HG03565 (cell line): ENCODE results near the gene SGK1.

Experiments
- ATAC-seq: cut with Tn5 transposase; IDR thresholded peaks from one replicate; pipeline ENCODE4 v1.9.1; 2021; ENCODE audit warnings: mild to moderate bottlenecking, moderate library complexity; ENCODE audit not compliant: unreplicated experiment

The SGK1 gene

DNA sequence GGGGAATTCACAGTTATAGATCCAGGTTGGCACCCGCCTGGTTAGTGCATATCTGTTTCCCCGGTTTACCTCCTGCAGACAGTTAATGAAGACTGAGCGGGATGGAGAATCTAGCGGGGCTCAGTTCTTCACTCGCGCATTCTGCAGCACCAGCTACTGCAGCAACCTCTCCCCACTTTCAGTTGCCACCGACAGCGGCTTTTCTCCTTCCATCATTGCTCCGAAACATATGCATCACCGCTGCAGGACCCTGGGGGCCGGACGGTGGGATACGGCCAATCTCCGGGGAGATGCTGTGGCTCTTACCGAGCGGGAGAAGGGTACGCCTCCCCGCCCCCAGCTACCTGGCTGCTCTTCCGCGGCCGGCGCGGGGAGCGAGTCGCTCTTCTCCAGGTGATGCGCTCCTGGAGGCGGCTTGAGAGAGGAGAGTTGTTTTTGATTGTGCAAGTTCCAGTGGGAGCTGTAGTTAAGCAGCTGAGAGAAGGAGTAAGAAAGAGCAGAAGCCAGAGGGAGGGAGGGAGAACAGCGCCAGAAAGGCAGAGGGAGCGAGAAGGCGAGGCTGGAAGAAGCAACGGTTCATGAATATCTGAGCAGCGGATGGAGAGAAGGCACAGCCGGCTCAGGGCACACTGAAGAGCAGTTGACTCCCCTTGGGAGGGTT is at the start of gene SGK1:
SGK1 (minus strand) TSS at position 642 of the 661 bp plus-strand sequence. CDS start 652 bp downstream, outside the sequence.
- no peak for ATAC-seq

DNA sequence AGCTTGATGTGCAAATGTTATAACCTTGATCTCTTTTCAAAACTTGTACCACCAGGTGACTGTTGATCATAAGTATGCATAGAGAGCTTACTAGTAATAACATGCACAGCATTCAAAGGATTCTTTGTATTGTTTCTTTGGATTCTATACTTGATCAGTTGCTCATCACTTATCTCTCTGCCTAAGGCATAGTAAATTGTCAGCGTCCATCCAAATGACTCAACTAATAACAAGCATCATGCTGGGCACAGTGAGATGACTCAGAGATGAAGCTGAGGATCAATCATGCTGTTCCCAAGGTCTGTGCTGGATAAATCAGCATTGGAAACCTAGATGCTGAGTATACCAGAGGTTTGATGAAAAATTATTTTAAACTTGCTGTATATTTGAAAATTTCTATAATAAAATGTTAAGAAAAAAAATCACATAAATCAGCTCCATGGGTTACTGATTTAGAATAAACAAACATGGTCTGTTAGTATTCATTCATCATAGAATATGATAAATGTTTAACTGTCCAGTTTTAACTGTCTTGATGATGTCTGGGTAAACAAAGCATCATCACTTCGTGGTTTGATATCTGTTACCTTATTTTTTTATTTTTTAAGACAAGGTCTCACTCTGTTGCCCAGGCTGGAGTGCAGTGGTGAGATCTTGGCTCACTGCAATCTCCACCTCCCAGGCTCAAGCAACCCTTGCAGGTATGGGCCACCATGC is 45.6 kb upstream of the SGK1 start:
- ATAC-seq: no peak

DNA sequence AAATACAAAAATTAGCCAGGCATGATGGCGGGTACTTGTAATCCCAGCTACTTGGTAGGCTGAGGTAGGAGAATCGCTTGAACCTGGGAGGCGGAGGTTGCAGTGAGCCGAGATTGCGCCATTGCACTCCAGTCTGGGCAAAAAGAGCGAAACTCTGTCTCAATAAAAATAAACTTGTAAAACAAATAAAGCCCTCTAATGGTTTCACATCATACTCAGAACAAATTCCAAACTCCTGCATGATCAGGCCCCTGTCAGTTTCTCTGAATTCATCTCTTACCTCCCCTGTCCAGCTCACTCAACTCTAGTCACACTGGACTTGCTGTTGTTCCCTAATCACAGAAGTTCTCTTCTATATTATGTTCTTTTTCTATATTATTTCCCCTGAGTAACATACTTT is 43.1 kb upstream of the SGK1 start:
- no peak for ATAC-seq

DNA sequence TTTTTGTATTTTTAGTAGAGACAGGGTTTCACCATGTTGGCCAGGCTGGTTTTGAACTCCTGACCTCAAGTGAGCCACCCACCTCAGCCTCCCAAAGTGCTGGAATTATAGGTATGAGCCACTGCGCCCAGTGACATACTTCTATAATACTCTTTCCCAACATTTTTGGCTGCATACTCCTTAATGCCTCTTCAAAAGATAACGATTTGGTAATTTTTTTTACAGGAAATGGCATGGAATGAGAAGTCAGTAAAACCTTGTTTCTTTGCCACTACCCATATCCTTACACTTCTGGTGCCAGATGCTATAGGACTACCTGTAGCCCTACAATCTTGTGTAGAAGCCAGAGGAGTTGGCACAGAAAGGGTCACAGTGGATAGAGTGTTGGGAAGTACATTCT is 41.4 kb upstream of the SGK1 start:
- no peak for ATAC-seq

DNA sequence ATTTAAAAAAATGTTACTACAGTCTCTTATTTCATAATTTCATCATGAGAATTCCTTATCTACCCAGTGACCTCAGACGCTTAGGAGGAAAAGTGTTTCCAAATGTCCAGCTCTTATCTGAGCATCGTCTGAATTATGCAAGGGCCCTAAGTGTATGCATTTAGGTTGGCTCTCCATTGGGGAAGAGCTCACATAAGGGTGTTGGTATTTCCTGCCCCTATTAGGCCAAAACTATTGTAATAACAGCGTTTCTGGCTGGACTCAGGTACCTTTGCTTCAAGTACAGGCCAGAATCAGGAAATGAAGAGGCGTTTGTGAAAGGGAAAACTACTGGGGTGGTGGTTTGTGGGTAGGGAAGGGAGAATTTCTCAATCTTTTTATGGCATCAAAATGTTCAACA is 40.4 kb upstream of the SGK1 start:
- ATAC-seq: no peak

DNA sequence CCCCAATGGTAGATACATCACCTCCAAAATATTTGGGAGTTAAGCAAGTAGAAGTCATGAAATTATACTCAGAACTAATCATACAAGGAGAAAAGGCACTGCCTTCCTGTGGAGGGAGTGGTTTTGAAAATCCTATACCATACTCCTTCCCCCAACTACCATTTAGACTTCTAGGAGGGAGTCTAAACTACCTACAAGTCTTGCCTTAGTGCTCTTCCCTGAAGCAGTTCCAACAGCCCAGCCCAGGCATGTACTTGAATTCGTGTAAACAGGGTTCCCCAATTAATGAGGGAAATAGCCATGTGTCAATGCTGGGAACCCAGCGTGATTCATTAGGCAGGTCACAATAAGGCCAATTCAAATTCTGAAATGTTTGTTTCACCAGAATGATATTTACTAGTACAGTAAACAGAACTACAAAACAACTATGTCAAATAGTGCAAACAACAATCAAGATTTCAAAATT is 39.1 kb upstream of the SGK1 start:
- ATAC-seq: no peak

DNA sequence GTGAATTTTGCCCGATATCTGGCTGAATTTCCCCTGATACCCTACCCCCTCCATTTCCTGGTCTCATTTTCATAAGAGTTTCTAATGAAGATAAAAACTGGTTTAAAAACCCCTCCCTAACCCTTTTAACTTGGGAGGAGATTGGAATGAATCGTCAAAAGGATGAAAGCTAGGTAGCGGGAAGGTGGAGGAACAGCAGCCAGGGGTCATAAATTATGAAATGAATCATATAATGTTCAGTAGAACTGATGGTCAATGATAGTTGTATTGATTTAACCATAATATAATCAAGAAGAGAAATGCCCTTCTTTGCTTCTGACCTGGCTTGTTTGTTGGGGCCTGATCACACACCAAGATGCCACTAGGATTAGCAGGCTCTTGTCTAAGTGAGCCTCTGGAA is 38.5 kb upstream of the SGK1 start:
- no peak for ATAC-seq

DNA sequence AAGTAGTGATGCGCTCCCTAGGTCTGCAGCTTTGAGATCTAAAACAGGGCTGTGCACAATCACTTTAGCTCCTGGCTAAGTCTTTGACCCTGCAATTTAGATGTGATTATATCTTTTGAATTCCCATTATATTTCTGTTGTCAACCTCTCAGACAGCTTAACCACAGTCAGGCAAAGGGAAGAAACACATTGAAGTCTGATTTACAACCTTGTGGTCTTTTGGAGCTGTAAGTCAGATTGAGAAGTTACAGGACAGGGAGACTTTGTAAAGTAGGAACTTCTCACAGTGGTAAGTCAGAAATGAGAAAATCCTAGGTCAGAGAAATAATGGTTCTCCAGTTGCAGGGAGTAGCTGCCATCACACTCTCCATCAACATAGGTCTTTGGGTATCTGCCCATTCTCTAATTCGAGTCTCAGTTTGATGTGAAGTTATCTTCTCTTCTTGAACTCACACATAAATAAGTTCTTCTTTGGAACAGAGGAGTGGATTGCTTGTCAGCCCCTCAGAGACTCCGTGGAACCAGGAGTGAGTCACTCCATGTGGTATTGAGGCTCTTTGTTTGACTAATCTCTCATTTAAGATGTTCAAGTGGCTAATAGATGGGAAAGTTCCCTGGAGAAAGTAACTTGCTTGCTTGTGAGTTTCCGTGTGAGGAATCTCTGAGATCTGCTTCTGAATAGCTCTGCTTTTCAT is 35.0 kb upstream of the SGK1 start:
- ATAC-seq: no peak

DNA sequence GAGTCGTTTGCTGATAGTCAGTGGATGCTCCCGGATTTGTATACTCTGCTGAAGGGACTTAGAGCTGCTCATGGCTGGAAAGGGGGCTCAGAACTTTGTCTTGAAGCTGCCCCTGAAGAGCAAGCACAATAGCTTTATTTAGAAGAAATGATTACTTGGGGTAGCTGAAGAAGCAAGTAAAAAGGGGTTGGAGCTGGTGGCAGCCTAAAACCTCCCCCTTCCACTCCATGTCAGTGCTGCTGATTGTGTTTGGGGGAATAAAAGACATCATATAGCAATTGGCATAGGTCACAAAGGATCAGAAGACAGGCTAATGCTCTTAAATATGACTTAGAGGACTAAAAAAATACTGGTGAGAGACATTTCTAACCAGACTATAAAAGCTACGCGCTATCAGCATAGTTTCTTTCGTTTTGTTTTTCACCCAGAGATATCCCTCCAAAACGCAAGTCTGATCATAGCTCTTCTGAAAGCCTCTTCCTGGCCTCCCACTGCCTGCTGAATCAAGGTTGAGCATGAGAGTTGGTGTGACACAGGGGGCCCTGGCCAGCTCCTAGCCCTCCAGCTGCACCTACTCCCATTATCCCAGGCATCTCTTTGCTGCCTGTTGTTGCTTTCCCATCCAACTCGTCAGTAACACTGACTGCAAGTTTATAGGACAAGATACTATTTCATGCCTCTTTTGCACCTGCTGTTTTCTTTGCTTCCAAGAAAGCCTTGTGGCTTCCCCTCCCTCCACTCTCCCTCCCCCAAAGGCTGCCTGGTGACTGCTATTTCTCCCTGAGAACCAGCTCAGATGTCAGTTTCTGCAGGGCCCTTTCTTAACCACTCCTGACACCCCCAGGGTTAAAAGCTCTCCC is 33.9 kb upstream of the SGK1 start:
- ATAC-seq: no peak

DNA sequence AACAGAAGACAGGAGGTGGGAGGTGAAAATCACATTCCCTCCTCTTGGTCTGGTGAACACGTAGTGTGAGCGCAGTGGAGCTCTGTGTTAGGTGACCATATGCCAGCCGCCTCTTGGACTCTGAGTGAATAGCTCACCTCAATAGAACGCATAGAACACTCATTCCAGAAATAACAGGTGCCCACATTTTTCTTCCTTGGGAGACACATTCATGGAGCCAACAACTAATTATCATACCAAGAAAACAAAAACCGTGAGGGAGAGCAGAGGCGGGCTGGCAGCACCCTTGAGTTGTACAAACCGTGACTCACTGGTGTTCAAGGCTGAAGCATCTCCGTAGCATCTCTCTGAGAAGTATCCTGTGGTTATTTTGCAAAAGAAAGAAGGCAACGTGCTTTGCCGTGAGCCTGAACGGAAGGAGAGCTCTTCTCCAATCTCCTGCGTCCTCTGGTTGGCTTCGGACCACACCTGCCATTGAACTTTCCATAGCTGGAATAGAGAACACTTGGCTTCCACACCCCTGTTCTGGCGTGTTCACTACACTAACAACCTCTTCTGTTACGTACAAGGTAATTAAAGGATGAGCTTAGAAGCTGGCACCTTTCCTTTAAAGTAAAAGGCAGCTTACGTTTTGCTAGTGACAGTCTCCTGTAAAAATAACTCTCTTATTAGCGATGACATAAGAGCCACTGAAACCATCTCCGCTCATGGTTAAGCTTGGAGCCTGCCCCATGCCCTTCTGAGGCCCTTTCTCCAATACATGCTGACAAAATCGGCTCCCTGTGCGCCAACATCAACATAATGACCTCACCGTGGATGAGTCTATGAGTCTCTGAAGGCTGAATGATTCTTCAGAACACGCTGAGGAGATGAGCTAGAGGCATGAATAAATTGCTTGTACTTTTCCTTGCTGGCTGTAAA is 30.2 kb upstream of the SGK1 start:
- ATAC-seq: no peak

DNA sequence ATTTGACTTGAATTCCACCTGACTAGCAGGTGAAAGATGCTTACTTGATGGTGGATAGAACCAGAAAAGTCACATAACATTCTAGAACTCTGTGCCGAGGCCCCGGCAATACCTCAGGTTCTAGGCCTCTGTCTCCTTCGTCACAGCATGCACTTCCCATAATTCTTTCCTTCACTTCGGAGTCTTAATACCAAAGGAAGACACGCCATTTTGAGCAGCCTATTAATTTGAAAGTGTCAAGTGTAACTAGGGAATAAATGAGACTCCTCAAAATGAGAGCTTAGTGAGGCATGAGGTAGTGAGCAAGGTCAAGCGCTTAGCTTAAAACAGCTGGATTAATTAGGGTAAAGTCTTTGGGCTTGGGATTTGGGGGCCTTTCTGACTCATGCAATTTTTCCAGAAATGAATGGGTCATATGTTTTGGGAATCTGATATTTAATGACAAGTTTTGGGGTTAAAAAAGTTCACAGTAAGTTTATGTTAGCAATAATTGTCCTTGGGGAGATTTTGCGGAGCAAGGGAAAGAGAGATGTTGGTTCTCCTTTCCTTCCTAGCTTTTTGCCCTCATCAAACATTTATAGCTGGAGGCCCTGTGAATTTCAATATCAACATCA is 29.1 kb upstream of the SGK1 start:
- no peak for ATAC-seq

DNA sequence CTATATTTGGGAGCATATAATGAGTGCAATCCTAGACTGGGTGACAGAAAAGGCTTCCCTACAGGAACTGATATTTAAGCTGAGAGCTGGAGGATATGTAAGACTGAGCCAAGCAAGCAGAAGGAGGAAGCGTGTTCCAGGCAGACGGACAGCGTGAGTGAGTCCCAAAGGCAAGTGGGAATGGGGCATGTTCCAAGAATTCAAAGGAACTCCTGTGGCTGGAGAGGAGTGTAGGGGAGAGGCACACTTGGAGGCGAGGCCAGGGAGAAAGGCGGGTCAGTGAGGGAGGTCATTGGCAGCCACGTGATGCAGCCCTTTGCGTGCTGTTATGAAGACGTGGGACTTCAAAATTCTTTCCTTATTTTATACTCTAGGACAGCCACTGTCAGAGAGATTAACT is 27.9 kb upstream of the SGK1 start:
- ATAC-seq: no peak

DNA sequence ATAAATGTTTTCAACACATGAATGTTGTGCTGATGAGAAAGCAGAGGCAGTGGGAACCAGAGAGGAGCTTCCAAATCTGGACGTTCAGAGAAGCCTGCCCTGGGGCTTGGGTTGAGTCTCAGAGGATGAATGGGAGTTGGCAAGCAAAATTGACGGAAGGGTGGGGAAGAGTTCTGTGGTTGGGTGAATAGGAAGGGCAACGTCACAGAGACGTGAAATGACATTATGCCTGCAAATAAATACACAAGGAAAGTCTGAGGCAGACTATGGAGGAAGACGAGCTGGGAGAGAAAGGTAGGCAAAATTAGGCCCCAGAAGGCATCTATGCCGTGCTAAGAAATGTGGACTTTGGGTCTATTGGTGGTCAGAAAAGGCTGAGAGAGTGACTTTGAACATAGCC is 25.2 kb upstream of the SGK1 start:
- no peak for ATAC-seq

DNA sequence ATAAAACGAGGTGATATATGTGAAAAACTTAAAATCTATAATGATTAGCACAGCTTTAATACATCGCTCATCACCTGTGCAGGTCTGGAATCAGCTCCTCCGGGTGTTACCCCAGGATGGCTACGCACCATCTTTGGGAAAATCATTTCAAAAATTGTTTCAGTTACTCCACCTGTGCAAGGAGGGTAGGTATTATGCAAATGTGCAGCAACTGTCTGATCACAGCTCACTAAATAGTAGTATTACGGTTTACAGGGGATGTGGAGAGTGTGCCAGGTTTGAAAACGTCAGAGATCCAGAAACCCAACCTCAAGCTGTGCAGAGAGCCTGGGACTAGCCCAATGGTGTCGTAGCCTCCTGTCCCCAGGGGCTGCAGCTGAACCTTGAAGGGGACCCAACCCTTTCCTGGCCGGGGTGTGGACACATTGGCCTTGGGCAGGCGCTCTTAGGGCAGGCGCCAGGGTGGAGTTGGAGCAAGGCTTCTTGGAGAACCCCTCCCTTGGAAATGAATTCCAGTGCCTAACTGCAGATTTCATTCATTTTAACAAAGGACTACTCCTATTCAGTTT is 24.2 kb upstream of the SGK1 start:
- ATAC-seq: no peak

DNA sequence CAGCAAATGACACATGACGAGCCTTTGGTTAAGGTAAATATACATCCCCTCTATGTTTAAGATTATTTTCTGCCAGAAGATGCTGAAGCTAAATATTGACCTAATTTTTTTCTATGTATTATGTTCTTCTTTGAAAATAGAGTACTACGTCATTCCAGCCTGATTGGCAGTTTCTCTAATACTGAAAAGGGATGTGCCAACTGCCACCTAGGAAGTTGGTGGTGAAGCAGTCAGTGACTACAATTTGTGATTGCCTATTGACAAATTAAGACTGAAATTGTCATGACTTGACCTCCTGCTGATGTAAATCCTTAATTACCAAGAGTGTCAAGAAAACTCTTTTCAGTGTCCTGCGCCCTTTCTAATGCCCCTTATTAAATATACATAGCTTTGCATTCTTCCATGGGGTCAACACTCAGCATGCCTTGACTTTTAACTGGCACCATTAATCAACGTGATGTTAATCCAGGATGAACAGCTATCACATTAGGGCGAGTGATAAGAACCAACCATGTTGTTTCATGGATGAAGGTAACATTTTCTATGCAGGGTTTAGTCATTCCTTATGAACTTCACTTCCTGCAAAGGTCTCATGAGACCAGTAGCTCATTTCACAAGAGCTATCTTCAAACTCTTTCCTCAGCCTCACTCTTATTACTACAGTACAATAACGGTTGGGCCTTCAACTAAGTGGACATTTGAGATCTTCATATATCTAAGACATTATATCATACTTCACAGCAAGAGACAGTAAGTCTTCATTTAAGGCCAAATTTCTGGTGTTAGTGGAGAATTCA is 22.5 kb upstream of the SGK1 start:
- ATAC-seq: peak; percentile 49

DNA sequence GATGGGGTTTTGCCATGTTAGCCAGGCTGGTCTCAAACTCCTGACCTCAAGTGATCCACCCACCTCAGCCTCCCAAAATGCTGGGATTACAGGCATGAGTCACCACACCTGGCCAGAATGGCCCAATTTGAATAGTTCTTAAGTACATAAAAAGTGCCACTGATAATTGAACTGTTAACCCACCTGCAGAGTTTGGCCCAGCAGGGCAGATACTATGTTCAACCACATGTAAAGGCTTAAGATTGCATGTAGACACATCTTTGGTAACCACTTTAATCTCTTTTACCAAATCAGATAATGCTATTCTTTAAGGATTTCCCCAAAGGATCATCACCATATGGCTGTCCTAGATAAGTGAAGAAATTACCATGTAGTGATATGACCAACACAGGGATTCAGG is 21.3 kb upstream of the SGK1 start:
- no peak for ATAC-seq

DNA sequence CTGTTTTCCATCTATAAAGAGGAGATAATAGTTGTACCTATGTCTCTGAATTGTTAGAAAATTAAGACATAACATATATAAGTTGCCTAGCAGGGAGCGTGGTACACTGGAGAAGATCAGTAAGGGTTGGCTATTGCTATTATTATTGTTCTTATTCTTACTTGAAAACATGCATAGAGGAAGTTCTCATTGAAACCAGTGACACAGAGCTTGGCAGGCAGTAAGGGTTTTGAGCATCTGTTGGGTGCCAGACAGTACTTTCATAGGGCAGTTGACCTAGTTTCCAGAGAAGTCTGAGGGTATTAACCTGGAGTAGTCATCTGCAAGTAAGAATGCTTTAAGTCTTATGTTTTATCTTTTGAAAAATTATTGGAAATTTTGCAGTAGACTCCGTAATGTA is 13.3 kb upstream of the SGK1 start:
- ATAC-seq: no peak

DNA sequence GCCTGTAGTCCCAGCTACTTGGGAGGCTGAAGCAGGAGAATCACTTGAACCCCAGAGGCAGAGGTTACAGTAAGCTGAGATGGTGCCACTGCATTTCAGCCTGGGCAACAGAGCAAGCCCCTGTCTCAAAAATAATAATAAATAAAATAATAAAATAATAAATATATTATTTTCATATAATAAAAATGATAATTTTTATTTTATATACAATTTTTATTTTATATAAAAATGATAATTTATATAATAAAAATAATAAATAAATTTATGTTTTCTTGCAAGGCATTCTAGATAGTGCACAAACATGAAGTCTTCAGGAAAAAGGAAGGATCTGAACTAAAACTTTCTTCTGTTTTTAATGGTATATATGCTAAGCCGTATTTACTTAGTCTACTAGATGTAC is 12.6 kb upstream of the SGK1 start:
- no peak for ATAC-seq

DNA sequence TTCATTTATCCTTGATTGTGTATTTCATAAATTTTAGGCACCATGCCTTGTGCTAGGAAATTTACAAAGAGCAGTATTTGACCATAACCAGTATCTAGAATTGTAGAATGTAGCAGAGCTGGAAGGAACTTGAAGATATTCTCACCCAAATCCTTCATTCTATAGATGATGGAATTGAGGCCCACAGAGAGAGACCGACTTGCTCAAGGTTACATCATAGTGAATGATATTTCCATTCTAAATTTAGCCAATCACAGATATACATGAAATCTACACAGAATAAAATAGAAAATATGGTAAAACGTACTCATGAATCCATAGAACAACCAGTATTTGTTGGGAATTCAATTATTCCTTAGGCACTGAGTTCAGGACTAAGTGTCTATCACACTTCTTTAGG is 10.9 kb upstream of the SGK1 start:
- ATAC-seq: no peak
